ENCODE measurements around the gene GBF1. TPM values are rescaled to one million over a fixed set of nuclear protein-coding genes. Genes with fewer than 3 reads are reported as not detected.
"Not testable (repeated sequence)": the region's sequence is repeated elsewhere in the genome, so short reads cannot be mapped to it uniquely, and the experiment has no call there.

Gene GBF1
- total and polyA plus RNA-seq, 10 donors = 5.8 to 42.1 (median 38.6) TPM

- Histone ChIP-seq H3K27me3 (replicated peaks in 1 of 7) (peaks cover 0 to 19% (median 7%) of the 10 kb centered on the region in 7 donors), H3K4me3 (peak overlapping the region; percentile 83 to 98 (median 90)), H3K27ac (peak overlapping the region in 5 of 8 donors; percentile 92 to 95 (median 93)), H3K4me1 (peaks cover 34 to 78% (median 58%) of the 10 kb centered on the region in 6 donors), H3K36me3 (peaks cover 0 to 26% (median 0%) of the 10 kb centered on the region in 6 donors), H3K9me3 (no peaks in the 10 kb centered on the region)
- DNase-seq = no peak
- intact Hi-C loops (cut with DNase I; ENCODE audit: low total_unique reads) = no loop called here
- TF ChIP-seq POLR2AphosphoS5 (IDR thresholded peaks at IDR 0.05) (no peak), POLR2A (IDR thresholded peaks at IDR 0.05) (no peak), CTCF (IDR thresholded peaks at IDR 0.05 in 8 of 11, conservative IDR thresholded peaks at IDR 0.05 in 3 of 11) (no peak)
- 26 to 45% (median 34%) methylated on average over 3 of the region's 3 CpGs for WGBS, 5 donors
These were observed 929 bp downstream of the GBF1 start for GRCh38 chr10:102246261-102246660.

GRCh38 chr10:102247734-102248133, 2.4 kb downstream of the GBF1 start:
- peaks cover 26 to 74% (median 45%) of the 10 kb centered on the region in 6 donors for H3K4me1 ChIP-seq
- intact Hi-C loops (cut with DNase I; ENCODE audit: low total_unique reads) = no loop called here
- peaks cover 0 to 4% (median 0%) of the 10 kb centered on the region in 7 donors for H3K27me3 ChIP-seq (replicated peaks in 1 of 7)
- peak overlapping the region in 2 of 8 donors; percentile 83 to 89 for H3K4me3 ChIP-seq
- H3K36me3 ChIP-seq = peaks cover 0 to 39% (median 2%) of the 10 kb centered on the region in 6 donors
- H3K27ac ChIP-seq = peak overlapping the region in 1 of 8 donors; percentile 28
- DNase-seq = no peak
- no peak for TF ChIP-seq POLR2AphosphoS5 (IDR thresholded peaks at IDR 0.05)
- TF ChIP-seq POLR2A (IDR thresholded peaks at IDR 0.05) = no peak
- TF ChIP-seq CTCF (IDR thresholded peaks at IDR 0.05 in 8 of 11, conservative IDR thresholded peaks at IDR 0.05 in 3 of 11) = no peak
- H3K9me3 ChIP-seq = no peaks in the 10 kb centered on the region

GRCh38 chr10:102252508-102252907, 7.2 kb downstream of the GBF1 start:
- WGBS, 5 donors = 88 to 98% (median 94%) methylated on average over 3 of the region's 3 CpGs
- H3K27ac ChIP-seq; DNase-seq; H3K9me3 ChIP-seq; intact Hi-C loops (cut with DNase I; ENCODE audit: low total_unique reads); H3K4me3 ChIP-seq; H3K27me3 ChIP-seq (replicated peaks in 1 of 7): not testable (repeated sequence)
- peaks cover 0 to 71% (median 5%) of the 10 kb centered on the region in 6 donors for H3K36me3 ChIP-seq
- H3K4me1 ChIP-seq = peaks cover 8 to 84% (median 27%) of the 10 kb centered on the region in 6 donors

- intact Hi-C loops (cut with DNase I; ENCODE audit: low total_unique reads) = no loop called here
- TF ChIP-seq CTCF (IDR thresholded peaks at IDR 0.05 in 8 of 11, conservative IDR thresholded peaks at IDR 0.05 in 3 of 11) = no peak
- TF ChIP-seq POLR2A (IDR thresholded peaks at IDR 0.05) = no peak
- H3K36me3 ChIP-seq = peaks cover 0 to 71% (median 5%) of the 10 kb centered on the region in 6 donors
- no peak overlapping the region for H3K27ac ChIP-seq
- WGBS, 5 donors = 82 to 92% (median 89%) methylated on average over 1 of the region's 1 CpG
- H3K4me3 ChIP-seq = no peak overlapping the region
- no peaks in the 10 kb centered on the region for H3K27me3 ChIP-seq (replicated peaks in 1 of 7)
- no peaks in the 10 kb centered on the region for H3K9me3 ChIP-seq
- no peak for DNase-seq
- H3K4me1 ChIP-seq = peaks cover 0 to 65% (median 7%) of the 10 kb centered on the region in 6 donors
These were observed 9.1 kb downstream of the GBF1 start for GRCh38 chr10:102254426-102254825.

GRCh38 chr10:102255404-102255803, 10.1 kb downstream of the GBF1 start:
- no peak overlapping the region for H3K4me3 ChIP-seq
- no peaks in the 10 kb centered on the region for H3K27me3 ChIP-seq (replicated peaks in 1 of 7)
- H3K36me3 ChIP-seq = peaks cover 0 to 72% (median 10%) of the 10 kb centered on the region in 6 donors
- intact Hi-C loops (cut with DNase I; ENCODE audit: low total_unique reads) = no loop called here
- no peaks in the 10 kb centered on the region for H3K9me3 ChIP-seq
- H3K27ac ChIP-seq = no peak overlapping the region
- H3K4me1 ChIP-seq = peaks cover 0 to 55% (median 7%) of the 10 kb centered on the region in 6 donors
- 95 to 99% (median 98%) methylated on average over 2 of the region's 2 CpGs for WGBS, 5 donors
- TF ChIP-seq CTCF (IDR thresholded peaks at IDR 0.05 in 8 of 11, conservative IDR thresholded peaks at IDR 0.05 in 3 of 11) (no peak), POLR2A (IDR thresholded peaks at IDR 0.05) (no peak), POLR2AphosphoS5 (IDR thresholded peaks at IDR 0.05) (no peak)
- DNase-seq = no peak

All from spleen (tissue), 11 donors.